Chondrocyte (in vitro differentiated cells): ENCODE measurements around the gene UBE2F. TPM values are rescaled to one million over a fixed set of nuclear protein-coding genes. Genes with fewer than 3 reads are reported as not detected.
"Not testable (repeated sequence)": the region's sequence is repeated elsewhere in the genome, so short reads cannot be mapped to it uniquely, and the experiment has no call there.

ENCODE experiments used
- DNase-seq: peaks from one replicate; pipeline ENCODE4 v3.0.0; 2021; ENCODE audit warnings: mixed read lengths, low spot score
- H3K27ac Mint-ChIP-seq: one replicate; pipeline ENCODE4 v1.8.0; 2021; ENCODE audit warnings: mild to moderate bottlenecking, moderate library complexity, mixed read lengths; ENCODE audit not compliant: unreplicated experiment
- H3K27me3 Mint-ChIP-seq: 2 replicates; pipeline ENCODE4 v1.8.0; 2021; ENCODE audit warnings: low read depth, mixed read lengths
- H3K36me3 Mint-ChIP-seq: 2 replicates; pipeline ENCODE4 v1.8.0; 2021; ENCODE audit warnings: low read depth, mixed read lengths
- H3K4me1 Mint-ChIP-seq: 2 replicates; pipeline ENCODE4 v1.8.0; 2021; ENCODE audit warnings: low read depth, mild to moderate bottlenecking, mixed read lengths
- H3K4me3 Mint-ChIP-seq: one replicate; pipeline ENCODE4 v1.8.0; 2021; ENCODE audit warnings: mild to moderate bottlenecking, moderate library complexity, mixed read lengths; ENCODE audit not compliant: unreplicated experiment
- H3K9me3 Mint-ChIP-seq: 2 replicates; pipeline ENCODE4 v1.8.0; 2021; ENCODE audit warnings: low read depth, mixed read lengths
- total RNA-seq: library from RNA; stranded (reverse); gene quantifications from 3 replicates; pipeline ENCODE4 v1.2.1, GENCODE V29; 2021
- TF ChIP-seq, protein P1 (sequence below): fragments of 200-600 bp; sonication (generic); IDR thresholded peaks from 2 replicates; pipeline ENCODE4 v1.5.0; 2021; ENCODE audit warnings: antibody characterized with exemption, mild to moderate bottlenecking, moderate library complexity

UBE2F gene
- total RNA-seq, 1 donor from 2014 or later = 59.1 TPM

DNA sequence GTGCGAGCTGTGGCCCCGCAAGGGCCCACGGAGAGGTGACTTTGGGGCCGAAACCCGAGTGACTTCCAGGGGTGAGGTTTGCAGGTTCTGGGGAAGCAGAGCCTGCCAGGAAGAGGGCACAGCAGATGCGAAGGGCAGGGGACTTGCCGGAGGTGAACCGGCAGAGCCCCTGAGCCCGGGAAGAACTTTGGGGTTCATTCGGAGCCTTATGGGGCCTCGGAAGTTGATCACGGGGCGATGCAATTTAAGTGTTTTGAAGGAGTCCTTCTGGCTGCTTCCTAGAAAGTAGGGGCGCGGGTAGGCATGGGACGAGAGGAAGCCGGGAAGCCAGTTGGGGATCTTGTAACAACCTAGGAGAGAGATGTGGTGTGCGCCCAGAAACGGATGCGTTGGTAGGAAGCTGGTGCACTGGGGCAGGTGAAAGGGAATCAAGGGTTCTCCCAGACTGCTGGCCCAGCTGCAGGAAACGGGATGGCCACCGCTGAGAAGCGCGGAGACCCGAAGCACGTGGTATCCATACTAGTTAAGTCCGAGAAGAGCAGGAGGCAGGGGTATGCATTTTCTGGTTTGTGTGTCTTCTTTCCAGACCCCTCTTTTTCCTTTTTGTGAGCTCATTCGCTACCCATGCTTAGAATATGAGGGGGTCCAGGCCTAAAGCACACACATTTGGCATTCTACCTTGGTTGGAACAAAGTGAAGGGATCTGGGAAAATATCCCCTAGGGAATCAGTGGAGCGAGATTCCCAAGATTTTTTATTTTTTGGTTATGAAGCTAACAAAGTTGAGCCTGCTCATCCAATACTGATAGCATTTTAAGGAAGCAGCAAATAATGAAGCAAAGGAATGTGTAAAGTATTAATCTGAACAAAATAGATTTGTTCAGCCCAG is 94.7 kb downstream of the UBE2F start:
- Mint-ChIP-seq H3K27ac (peak overlapping the region; percentile 88), H3K27me3 (no peaks in the 10 kb centered on the region), H3K4me3 (peak overlapping the region; percentile 89), H3K9me3 (no peaks in the 10 kb centered on the region), H3K36me3 (peaks cover 11% of the 10 kb centered on the region), H3K4me1 (peaks cover 18% of the 10 kb centered on the region)
- TF ChIP-seq, protein P1, sequence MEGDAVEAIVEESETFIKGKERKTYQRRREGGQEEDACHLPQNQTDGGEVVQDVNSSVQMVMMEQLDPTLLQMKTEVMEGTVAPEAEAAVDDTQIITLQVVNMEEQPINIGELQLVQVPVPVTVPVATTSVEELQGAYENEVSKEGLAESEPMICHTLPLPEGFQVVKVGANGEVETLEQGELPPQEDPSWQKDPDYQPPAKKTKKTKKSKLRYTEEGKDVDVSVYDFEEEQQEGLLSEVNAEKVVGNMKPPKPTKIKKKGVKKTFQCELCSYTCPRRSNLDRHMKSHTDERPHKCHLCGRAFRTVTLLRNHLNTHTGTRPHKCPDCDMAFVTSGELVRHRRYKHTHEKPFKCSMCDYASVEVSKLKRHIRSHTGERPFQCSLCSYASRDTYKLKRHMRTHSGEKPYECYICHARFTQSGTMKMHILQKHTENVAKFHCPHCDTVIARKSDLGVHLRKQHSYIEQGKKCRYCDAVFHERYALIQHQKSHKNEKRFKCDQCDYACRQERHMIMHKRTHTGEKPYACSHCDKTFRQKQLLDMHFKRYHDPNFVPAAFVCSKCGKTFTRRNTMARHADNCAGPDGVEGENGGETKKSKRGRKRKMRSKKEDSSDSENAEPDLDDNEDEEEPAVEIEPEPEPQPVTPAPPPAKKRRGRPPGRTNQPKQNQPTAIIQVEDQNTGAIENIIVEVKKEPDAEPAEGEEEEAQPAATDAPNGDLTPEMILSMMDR = no peak
- no peak for DNase-seq

GRCh38 chr2:238063414-238064189 is 96.8 kb downstream of the UBE2F start:
- Mint-ChIP-seq H3K4me1 (peaks cover 18% of the 10 kb centered on the region), H3K27ac (no peak overlapping the region), H3K36me3 (peaks cover 14% of the 10 kb centered on the region), H3K27me3 (no peaks in the 10 kb centered on the region), H3K4me3 (no peak overlapping the region), H3K9me3 (no peaks in the 10 kb centered on the region)
- no peak for DNase-seq
- TF ChIP-seq, protein P1 = no peak

GRCh38 chr2:238064376-238064775 is 97.6 kb downstream of the UBE2F start:
- no peak overlapping the region for H3K4me3 Mint-ChIP-seq
- peaks cover 16% of the 10 kb centered on the region for H3K36me3 Mint-ChIP-seq
- no peak overlapping the region for H3K27ac Mint-ChIP-seq
- no peaks in the 10 kb centered on the region for H3K9me3 Mint-ChIP-seq
- H3K27me3 Mint-ChIP-seq = no peaks in the 10 kb centered on the region
- TF ChIP-seq, protein P1 = no peak
- no peak for DNase-seq
- peaks cover 15% of the 10 kb centered on the region for H3K4me1 Mint-ChIP-seq

- Mint-ChIP-seq H3K4me3 (no peak overlapping the region), H3K4me1 (peaks cover 9% of the 10 kb centered on the region), H3K27me3 (no peaks in the 10 kb centered on the region), H3K36me3 (peaks cover 18% of the 10 kb centered on the region), H3K27ac (no peak overlapping the region), H3K9me3 (no peaks in the 10 kb centered on the region)
- TF ChIP-seq, protein P1 = no peak
- no peak for DNase-seq
These were observed 98.4 kb downstream of the UBE2F start for GRCh38 chr2:238065071-238065846.

DNA sequence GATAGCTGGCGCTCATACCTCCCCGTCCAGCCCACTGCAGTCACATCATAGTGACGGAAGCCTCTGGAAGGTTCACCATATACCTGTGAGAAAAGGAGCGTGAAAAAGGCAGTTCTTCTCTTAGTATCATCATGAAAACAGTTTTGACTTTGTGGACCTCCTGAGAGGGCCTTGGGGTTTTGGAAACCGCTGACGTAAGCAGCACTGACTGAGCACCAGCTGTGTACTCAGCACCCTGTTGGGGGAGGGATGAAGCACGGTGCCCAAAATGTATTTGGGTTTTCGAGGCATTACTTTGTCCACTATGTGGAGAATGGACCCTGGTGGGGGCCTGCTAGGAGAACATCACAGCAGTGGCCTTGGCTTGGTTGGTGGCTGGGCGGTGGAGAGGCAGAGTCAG is 99.4 kb downstream of the UBE2F start:
- TF ChIP-seq, protein P1 = no peak
- no peak overlapping the region for H3K27ac Mint-ChIP-seq
- peaks cover 8% of the 10 kb centered on the region for H3K4me1 Mint-ChIP-seq
- no peaks in the 10 kb centered on the region for H3K9me3 Mint-ChIP-seq
- no peak for DNase-seq
- H3K36me3 Mint-ChIP-seq = peaks cover 18% of the 10 kb centered on the region
- H3K27me3 Mint-ChIP-seq = no peaks in the 10 kb centered on the region
- no peak overlapping the region for H3K4me3 Mint-ChIP-seq

GRCh38 chr2:238066718-238067117 is 99.9 kb downstream of the UBE2F start:
- H3K4me1 Mint-ChIP-seq, H3K9me3 Mint-ChIP-seq, DNase-seq, H3K4me3 Mint-ChIP-seq, H3K27me3 Mint-ChIP-seq, H3K27ac Mint-ChIP-seq: not testable (repeated sequence)
- H3K36me3 Mint-ChIP-seq = peaks cover 20% of the 10 kb centered on the region
